ENCODE data around the gene FHIT.

GRCh38 chr3:60475096-60475495 is 776.2 kb downstream of the FHIT start:
- TF ChIP-seq CTCF (IDR thresholded peaks at IDR 0.05) = no peak
- no peak for TF ChIP-seq POLR2AphosphoS5 (IDR thresholded peaks at IDR 0.05)
- no peak for TF ChIP-seq POLR2A (IDR thresholded peaks at IDR 0.05; ENCODE audit: low read depth)
- TF ChIP-seq EP300 (IDR thresholded peaks at IDR 0.05) = no peak

Data from esophagus muscularis mucosa (tissue), 4 donors.